Adrenal gland (tissue), 5 donors: ENCODE data around the gene NAV2.

Source experiments
- POLR2A ChIP-seq, 2 donors: fragments of 450-650 bp; IDR thresholded peaks; one replicate each; pipeline ENCODE4 v1.6.1; 2017; ENCODE audit warnings: antibody characterized with exemption in 2 of 2, mild to moderate bottlenecking in 2 of 2, moderate library complexity in 1 of 2
- TF ChIP-seq, protein P1 (sequence below), 6 experiments: fragments of 450-650 bp in 4 of 6; fragments of 200-600 bp in 2 of 6; sonication (generic) in 1 of 6; IDR thresholded peaks; 1 replicate in 5 of 6; 2 replicates in 1 of 6; pipeline versions ENCODE4 v1.5.1 to v1.8.0; 2016 to 2021; ENCODE audit warnings: antibody characterized with exemption in 6 of 6, mild to moderate bottlenecking in 2 of 6, moderate library complexity in 1 of 6
- donor health status: DM: no; HTN: no; CAD: no.

DNA sequence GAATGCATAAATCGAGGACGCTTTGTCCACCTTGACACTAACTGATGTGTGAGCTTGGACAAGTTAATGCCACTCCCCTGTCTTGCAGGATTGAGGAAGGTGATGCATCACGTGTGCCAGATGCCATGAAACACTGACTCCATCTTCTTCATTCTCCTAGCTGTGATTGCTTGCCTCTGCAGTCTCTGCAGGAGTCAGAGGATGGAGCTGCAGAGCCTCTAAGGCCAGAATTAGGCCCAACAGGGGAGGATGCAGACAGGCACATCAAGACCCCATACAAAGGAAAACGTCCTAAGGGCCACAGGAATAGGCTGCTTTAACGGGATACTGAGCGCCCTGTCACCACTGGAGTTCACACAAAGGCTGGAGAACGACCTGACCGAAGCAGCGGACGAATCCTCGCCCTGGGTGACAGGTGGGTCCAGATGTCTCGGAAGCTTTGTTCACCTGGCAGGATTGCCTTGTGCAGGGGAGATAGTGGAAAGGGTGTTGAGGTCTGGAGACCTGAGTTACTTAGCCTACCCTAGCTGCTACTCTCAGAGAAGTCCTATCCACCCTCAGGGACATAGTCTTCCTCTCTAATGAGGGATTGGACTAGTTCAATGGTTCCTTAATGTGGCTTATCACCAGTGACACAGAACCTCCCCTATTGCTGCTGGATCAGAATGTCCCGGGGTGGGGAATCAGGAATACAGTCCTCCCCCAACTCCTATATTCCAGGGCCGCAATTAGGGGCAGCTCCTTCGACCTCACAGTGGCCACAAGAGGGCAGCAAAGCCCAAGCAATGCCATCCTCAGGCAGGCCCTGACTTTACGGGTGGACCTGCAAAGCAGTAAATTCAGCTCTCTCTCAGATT, 415.3 kb downstream of the NAV2 start:
- no peak for TF ChIP-seq POLR2A (IDR thresholded peaks at IDR 0.05)
- TF ChIP-seq, protein P1, sequence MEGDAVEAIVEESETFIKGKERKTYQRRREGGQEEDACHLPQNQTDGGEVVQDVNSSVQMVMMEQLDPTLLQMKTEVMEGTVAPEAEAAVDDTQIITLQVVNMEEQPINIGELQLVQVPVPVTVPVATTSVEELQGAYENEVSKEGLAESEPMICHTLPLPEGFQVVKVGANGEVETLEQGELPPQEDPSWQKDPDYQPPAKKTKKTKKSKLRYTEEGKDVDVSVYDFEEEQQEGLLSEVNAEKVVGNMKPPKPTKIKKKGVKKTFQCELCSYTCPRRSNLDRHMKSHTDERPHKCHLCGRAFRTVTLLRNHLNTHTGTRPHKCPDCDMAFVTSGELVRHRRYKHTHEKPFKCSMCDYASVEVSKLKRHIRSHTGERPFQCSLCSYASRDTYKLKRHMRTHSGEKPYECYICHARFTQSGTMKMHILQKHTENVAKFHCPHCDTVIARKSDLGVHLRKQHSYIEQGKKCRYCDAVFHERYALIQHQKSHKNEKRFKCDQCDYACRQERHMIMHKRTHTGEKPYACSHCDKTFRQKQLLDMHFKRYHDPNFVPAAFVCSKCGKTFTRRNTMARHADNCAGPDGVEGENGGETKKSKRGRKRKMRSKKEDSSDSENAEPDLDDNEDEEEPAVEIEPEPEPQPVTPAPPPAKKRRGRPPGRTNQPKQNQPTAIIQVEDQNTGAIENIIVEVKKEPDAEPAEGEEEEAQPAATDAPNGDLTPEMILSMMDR (IDR thresholded peaks at IDR 0.05): peak; percentile 71 to 90 (median 82)
